Midbrain (tissue), 1 donor: Measurements from ENCODE around the gene RNU5D-1.

Source experiments
- DNase-seq: peaks from one replicate; lab custom pipeline; 2025; lab: John Stamatoyannopoulos, UW

RNU5D-1 gene

GRCh38 chr1:44733365-44733764 lies 2.4 kb upstream of the RNU5D-1 start:
- no peak for DNase-seq

GRCh38 chr1:44724955-44725698 lies 5.8 kb downstream of the RNU5D-1 start:
- no peak for DNase-seq

GRCh38 chr1:44724296-44724954 lies 6.5 kb downstream of the RNU5D-1 start:
- no peak for DNase-seq

- no peak for DNase-seq
Measured at GRCh38 chr1:44723496-44724295, 7.3 kb downstream of the RNU5D-1 start.

GRCh38 chr1:44723064-44723463 lies 7.9 kb downstream of the RNU5D-1 start:
- no peak for DNase-seq

- DNase-seq = peak; percentile 20
Measured at GRCh38 chr1:44721485-44722361, 9.2 kb downstream of the RNU5D-1 start.

GRCh38 chr1:44720281-44720680 lies 10.7 kb downstream of the RNU5D-1 start:
- no peak for DNase-seq

- no peak for DNase-seq
Measured at GRCh38 chr1:44719318-44719717, 11.7 kb downstream of the RNU5D-1 start.

- no peak for DNase-seq
Measured at GRCh38 chr1:44718091-44718490, 12.9 kb downstream of the RNU5D-1 start.

- DNase-seq = no peak
Measured at GRCh38 chr1:44717653-44718052, 13.3 kb downstream of the RNU5D-1 start.

GRCh38 chr1:44717156-44717555 lies 13.8 kb downstream of the RNU5D-1 start:
- no peak for DNase-seq

- DNase-seq = peak; percentile 78
Measured at GRCh38 chr1:44714944-44715571, 15.9 kb downstream of the RNU5D-1 start.

GRCh38 chr1:44714532-44714931 lies 16.4 kb downstream of the RNU5D-1 start:
- no peak for DNase-seq

GRCh38 chr1:44713321-44713781 lies 17.6 kb downstream of the RNU5D-1 start:
- no peak for DNase-seq

GRCh38 chr1:44707959-44708831 lies 22.8 kb downstream of the RNU5D-1 start:
- peak; percentile 39 for DNase-seq

- no peak for DNase-seq
Measured at GRCh38 chr1:44707112-44707881, 23.7 kb downstream of the RNU5D-1 start.

GRCh38 chr1:44705938-44706337 lies 25.0 kb downstream of the RNU5D-1 start:
- no peak for DNase-seq

- no peak for DNase-seq
Measured at GRCh38 chr1:44705470-44705869, 25.5 kb downstream of the RNU5D-1 start.

- DNase-seq = no peak
Measured at GRCh38 chr1:44701141-44701573, 29.8 kb downstream of the RNU5D-1 start.
